GM12801 (cell line): ENCODE results near the gene KCNMB1.

Experiments used
- CTCF ChIP-seq: IDR thresholded peaks from one replicate; pipeline ENCODE4 v1.5.1; 2011; ENCODE audit warnings: control low read depth; ENCODE audit not compliant: insufficient read length; ENCODE audit errors: extremely low read depth

KCNMB1 gene

GRCh38 chr5:170353961-170354360 lies 35.2 kb downstream of the KCNMB1 start:
- no peak for TF ChIP-seq CTCF

- no peak for TF ChIP-seq CTCF
Measured at GRCh38 chr5:170353011-170353761, 36.0 kb downstream of the KCNMB1 start.

- no peak for TF ChIP-seq CTCF
Measured at GRCh38 chr5:170348137-170348633, 41.0 kb downstream of the KCNMB1 start.

- TF ChIP-seq CTCF: no peak
Measured at GRCh38 chr5:170347022-170347567, 42.1 kb downstream of the KCNMB1 start.

GRCh38 chr5:170345971-170346370 lies 43.2 kb downstream of the KCNMB1 start:
- no peak for TF ChIP-seq CTCF

- TF ChIP-seq CTCF: no peak
Measured at GRCh38 chr5:170343177-170343576, 46.0 kb downstream of the KCNMB1 start.

- no peak for TF ChIP-seq CTCF
Measured at GRCh38 chr5:170342153-170342725, 46.9 kb downstream of the KCNMB1 start.
